UCSD-AML1 (cell line): ENCODE results near the gene CPB2.

ENCODE experiments used
- DNase-seq: peaks from one replicate; lab custom pipeline; 2025; ENCODE audit not compliant: unreplicated experiment; lab: John Stamatoyannopoulos, UW

Gene CPB2

DNA sequence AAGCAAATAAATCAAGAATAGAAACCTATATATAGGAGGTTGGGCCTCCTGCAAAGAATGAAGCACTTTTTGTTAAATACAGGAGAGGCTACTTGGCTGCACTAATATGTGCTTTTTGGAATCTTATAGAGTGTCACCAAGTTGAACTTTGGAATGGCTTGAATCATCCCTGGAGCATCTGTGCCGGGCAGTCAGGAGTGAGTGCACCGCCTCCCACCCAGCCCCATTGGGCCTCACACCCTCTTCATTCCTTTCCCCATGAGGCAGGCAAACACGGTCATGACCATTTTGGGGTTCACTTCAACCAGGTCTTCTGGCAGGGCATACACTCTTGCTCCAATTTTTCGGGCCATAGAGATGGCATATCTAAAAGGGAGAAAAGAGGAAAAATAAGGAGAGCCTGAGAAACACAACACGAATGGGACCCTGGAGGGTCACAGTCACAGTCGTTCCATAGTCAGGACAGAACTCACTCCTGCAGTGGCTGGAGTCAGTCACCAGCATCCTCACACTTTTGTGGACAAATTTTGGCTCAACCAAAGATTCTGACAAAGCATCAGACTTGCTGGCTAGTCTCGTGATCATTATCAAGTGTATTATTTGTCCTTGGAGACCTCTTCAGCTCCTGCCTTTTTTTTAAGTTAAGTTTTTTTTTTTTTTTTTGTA, 22.7 kb upstream of the CPB2 start:
- no peak for DNase-seq

- peak; percentile 84 for DNase-seq
Observed at GRCh38 chr13:46126552-46127357, 21.9 kb upstream of the CPB2 start.

DNA sequence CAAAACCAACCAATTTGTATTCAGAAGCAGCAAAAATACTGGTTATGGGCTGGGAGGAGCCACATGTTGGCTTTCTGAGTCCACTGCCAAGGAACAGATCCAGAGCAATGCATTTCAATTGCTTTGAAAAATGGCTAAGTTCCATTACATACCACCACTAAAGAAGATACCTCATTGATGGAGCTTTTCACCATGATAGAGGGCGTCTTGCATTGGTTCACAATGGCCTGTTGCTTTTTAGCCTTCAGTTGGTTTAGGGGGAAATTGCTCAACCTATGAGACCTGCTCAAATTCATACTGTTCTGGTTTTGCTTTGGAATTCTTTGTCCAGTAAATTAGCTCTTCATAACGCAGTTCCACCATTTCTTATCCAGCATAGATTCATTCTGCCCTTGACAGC, 21.2 kb upstream of the CPB2 start:
- no peak for DNase-seq

DNA sequence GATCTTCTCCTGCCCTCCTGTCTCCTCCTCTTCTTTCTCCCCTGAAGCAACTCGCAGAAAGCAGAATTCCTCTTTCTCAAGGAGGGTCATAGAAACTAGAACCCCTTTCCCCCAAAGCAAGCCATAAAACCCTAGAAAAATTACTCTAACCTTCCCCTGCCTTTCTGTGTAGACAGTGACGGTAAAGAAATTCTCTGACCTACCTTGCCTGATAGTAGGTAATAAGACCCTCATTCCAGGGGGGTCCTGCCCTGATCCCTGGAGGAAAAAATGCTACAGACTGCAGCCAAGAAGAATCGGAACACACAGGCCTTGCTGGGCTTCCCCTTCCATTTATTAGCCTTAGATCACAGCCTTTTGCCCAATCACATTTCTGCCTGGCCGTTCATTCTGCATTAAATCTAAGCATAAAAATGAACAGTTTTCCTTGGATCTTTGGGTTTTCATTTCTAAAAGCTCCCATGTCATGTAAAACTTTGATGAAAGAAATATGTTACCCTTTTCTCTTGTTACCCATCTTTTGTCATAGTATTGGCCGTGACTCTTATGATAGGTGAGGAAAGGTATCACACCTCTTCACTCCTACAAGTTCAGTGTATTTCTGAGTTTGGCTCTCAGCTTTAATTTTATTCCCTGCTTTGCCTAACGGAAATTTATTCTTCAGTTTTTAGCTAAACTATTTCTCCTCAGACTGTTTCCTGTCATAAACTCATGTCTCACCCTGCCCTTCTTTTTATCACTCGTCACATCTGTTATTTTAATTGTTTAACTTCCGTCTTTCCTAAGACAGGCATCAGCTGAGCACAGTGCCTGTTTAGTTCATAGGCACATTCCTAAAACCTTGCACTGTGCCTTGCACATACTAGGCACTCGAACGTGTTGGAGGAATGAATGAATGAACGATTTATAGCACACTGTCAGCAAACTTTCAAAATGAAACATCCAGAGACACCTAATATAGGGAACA, 20.4 kb upstream of the CPB2 start:
- DNase-seq: no peak

DNA sequence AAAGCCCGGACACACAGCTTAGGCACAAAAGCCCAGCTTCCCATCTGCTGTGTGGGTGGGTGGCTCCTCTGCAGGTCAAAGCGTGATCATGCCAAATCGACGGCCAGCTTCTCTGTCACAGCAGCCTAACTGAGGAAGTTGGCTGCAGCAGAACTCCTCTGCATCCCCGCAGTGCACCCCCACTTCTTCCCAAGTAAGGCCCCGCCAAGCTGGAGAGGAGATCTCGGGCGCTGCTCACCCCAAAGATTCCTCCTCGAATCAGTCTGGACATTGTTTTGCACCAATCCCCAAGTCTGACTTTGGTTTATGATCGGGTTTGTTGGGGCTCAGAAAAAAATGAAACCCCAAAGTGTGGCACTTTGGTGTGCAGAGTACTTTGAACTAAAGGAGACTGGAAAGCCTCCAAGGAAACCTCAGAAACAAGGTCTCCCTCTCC, 19.7 kb upstream of the CPB2 start:
- DNase-seq: peak; percentile 58

DNA sequence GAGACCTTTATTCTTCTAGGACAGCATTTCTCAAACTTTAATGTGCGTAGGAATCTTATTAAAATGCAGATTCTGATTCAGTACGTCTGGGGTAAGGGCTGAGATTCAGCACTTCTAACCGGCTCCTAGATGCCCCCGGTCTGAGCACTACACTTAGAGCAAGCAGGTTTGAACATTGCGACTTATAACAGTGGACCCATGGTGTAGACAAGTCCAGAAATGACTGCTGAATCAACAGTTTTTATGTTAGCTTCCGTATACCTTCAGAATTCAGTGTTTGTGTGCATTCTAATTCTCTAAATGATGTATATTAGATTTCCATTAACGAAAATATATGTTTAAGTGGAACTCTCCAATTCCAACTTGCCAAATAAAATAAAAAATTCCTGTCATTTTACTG, 17.5 kb upstream of the CPB2 start:
- no peak for DNase-seq

DNA sequence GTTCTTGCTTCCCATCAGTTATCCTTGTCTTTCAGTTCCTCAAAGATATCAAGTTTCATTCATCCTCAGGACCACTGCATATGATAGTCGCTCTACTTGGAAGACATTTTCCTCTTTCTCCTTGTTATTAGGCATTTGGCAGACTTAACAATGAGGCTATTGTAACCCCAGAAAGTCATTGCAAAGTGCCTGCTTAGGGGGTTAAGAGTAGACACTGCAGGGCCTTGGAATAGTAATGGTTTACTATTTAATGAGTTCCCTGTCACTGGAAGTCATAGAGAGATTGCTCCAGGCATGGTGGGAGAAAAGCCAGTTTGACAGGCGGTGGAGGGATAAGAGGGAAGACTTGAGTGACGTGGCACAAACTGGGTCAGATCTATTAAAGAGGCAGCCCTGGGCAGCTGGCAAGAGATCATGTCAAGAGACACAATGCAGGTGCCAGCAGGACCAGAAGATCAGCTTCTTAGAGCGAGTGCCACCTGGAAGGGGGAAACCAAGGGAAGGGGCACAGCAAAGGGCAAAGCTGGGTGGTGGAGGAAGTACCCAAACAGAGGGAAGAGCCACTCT, 16.8 kb upstream of the CPB2 start:
- DNase-seq: no peak

- DNase-seq: no peak
Observed at GRCh38 chr13:46121033-46121432, 16.2 kb upstream of the CPB2 start.

DNA sequence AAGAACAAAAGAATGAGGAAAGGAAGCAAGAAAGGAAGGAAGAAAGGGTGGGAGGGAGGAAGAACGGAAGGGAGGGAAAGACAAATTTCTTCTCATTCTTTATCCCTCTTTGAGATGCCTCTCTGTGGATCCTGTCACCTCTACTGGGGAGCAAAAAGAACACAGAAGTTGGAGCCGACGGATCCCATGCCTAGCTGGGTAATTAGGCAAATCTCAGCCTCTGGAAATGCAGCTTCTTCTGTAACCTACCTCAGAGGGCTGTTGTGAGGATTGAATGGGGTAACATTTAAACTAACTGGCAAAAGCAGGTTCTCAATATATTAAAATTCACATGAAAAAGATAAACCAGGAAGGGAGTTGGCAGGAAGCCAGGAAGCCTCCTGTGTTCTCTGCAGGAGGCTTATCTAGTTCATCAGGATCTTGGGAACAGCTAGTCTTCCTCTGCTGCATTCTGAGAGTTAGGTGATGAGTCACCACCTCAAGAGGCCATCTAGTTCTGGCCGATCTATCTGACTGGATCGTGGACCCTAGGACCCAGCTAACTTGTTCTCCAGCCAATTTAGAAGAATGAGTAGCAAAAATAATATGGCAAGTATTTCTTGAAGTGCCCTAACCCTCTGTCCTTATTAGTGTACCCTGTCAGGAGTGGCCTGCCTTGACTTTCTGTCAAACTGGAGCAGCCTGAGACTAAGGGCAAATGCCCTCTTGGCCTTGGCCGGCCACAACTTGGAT, 15.2 kb upstream of the CPB2 start:
- DNase-seq: no peak

DNA sequence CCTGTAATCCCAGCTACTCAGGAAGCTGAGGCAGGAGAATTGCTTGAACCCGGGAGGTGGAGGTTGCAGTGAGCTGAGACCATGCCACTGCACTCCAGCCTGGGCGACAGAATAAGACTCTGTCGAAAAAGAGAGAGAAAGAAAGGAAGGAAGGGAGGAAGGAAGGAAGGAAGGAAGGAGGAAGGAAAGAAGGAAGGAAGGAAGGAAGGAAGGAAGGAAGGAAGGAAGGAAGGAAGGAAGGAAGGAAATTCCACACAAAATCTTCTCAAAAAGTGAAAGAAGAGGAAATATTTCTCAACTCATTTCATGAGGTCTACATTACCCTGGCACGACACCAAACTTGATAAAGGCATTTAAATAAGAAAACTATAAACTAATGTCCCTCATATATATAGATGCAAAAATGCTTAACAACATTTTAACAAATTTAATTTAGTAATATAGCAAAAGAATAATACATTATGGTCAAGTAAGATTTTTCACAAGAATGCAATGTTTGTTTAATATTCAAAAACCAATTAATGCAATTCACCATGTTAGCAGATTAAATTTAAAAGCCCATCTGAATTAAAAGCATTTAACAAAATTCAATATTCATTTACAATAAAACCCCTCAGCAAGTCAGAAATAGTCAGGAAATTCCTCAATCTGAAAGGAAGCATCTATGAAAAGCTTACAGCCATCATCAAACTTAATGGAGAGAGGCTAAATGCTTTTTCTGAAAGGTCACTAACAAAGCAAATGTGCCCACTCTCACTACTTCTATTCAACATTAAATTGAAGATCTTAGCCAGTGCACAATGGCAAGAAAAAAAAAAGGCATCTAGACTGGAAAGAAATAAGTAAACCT, 12.0 kb upstream of the CPB2 start:
- DNase-seq: no peak

- DNase-seq: no peak
Observed at GRCh38 chr13:46114613-46115012, 9.8 kb upstream of the CPB2 start.

GRCh38 chr13:46113596-46113995, 8.8 kb upstream of the CPB2 start:
- DNase-seq: no peak

GRCh38 chr13:46111151-46111550, 6.3 kb upstream of the CPB2 start:
- no peak for DNase-seq

- no peak for DNase-seq
Observed at GRCh38 chr13:46109451-46109850, 4.6 kb upstream of the CPB2 start.

GRCh38 chr13:46106839-46107371, 2.1 kb upstream of the CPB2 start:
- DNase-seq: no peak

DNA sequence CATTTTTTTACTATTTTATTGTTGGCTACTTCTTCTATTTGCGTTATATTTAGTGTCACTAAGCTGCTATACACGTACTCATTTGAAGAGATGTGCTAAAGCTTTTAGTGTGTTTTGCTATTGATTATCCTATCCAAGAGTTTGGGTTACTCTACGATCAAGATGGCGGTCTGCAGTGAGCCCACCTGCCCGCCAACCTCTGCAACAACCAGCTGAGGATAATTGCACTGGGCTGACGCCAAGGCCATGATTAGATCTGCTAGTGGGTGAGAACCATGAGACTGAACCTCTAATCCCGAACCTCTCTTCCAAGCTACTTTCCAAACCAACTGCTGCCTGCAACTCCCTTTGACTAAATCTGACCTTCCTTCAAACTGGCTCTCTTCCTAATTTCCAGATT, 1.8 kb downstream of the CPB2 start:
- no peak for DNase-seq

DNA sequence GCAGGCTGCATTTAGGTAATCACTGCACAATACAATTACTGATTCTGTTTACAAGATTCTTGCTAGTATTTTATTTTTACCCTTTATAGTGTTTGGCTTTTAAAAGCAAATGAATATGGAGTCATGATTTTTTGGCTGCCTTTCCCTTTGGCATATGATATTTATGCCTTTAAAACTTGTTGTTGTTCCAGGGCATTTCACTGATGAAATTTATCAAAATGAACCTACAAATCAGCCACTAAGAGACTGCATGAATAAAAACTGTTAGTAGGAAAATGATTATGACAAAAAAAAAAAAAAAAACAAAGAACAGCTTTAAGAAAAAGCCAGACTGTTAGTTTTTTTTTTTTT, 2.6 kb downstream of the CPB2 start:
- DNase-seq: no peak

DNA sequence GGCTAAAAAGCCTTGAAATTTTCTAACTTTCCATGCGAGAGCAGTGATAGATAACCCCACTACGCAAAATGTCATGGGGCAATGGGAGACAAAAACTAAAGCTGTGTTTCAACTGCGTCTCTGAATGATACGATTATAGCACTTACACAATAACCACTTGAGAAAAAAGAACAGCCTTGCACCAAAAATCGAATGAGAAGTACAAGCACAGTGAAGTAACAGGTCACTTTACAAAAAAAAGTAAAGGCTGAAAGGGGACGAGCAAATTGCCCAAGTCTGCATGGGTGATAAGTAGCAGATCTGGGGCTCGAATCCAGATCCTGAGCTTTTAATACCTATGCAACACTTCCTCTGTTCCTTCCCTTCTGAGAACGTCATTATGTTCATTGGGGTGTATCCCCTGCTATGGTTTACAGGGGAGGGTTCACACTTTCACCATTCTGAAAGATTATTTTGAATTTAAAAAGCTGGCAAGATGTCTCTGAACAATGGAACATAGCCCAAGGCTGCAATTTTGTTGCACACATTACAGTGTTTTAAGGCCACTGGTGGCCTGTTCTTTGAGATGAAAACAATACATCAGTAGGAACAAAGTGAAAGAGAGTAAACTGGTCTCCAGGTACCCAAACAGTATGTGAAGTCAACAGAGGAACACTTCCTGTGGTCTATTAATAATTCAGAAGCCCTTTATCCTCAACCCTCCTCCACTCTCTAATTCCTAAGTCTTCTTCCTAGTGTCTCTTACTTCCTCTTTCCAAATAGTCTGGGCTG, 3.2 kb downstream of the CPB2 start:
- no peak for DNase-seq

DNA sequence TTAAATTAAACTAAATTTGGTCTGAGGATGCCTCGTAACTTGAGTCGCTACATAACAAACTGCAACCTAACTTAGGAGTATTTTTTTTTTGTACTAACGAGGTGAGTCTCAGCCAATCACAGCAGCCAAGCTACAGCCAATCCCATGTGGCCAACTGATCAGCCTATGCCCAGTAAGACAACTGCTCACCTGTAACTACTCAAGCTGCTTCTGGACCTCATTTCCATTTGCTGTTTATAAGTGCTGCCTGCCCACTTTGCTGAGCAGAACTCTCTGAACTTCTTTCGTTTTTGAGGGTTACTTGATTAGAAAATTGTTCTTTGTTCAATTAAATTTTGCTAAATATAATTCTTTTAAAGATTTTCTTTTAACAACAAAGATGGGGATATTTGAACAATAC, 3.8 kb downstream of the CPB2 start:
- no peak for DNase-seq
